NCI-H2107 (cell line): Measurements from ENCODE around the gene SHB.

Experiments used
- DNase-seq: peaks from one replicate; lab custom pipeline; 2025; lab: John Stamatoyannopoulos, UW

SHB gene

GRCh38 chr9:38088006-38088925, 19.2 kb upstream of the SHB start:
- DNase-seq: no peak

- DNase-seq: no peak
Observed at GRCh38 chr9:38086496-38086895, 17.5 kb upstream of the SHB start.

GRCh38 chr9:38085308-38085707, 16.3 kb upstream of the SHB start:
- no peak for DNase-seq

- no peak for DNase-seq
Observed at GRCh38 chr9:38084556-38084880, 15.5 kb upstream of the SHB start.

- DNase-seq: no peak
Observed at GRCh38 chr9:38083858-38084555, 15.0 kb upstream of the SHB start.

GRCh38 chr9:38082446-38083287, 13.6 kb upstream of the SHB start:
- DNase-seq: no peak

- DNase-seq: no peak
Observed at GRCh38 chr9:38081356-38082108, 12.5 kb upstream of the SHB start.

- no peak for DNase-seq
Observed at GRCh38 chr9:38079461-38080031, 10.5 kb upstream of the SHB start.

- no peak for DNase-seq
Observed at GRCh38 chr9:38075272-38075671, 6.2 kb upstream of the SHB start.

- DNase-seq: no peak
Observed at GRCh38 chr9:38074441-38074961, 5.5 kb upstream of the SHB start.

- DNase-seq: no peak
Observed at GRCh38 chr9:38073882-38074281, 4.9 kb upstream of the SHB start.

GRCh38 chr9:38071470-38072134, 2.6 kb upstream of the SHB start:
- no peak for DNase-seq

GRCh38 chr9:38067859-38068681, 957 bp downstream of the SHB start:
- no peak for DNase-seq

GRCh38 chr9:38066914-38067858, 1.8 kb downstream of the SHB start:
- DNase-seq: no peak

GRCh38 chr9:38066197-38066913, 2.7 kb downstream of the SHB start:
- DNase-seq: no peak

GRCh38 chr9:38065369-38066075, 3.5 kb downstream of the SHB start:
- no peak for DNase-seq

GRCh38 chr9:38064842-38065368, 4.1 kb downstream of the SHB start:
- no peak for DNase-seq
